H9 (cell line): ENCODE data around the gene TNFRSF11A. TPM values are rescaled to one million over a fixed set of nuclear protein-coding genes. Genes with fewer than 3 reads are reported as not detected.

Experiments used
- DNase-seq: peaks from one replicate; pipeline ENCODE4 v3.0.0-alpha.2; 2017
- H2AFZ ChIP-seq: one replicate; pipeline ENCODE4 v1.6.1; 2013; ENCODE audit warnings: mild to moderate bottlenecking, low read length, control low read depth, moderate library complexity
- H2AK5ac ChIP-seq: 2 replicates; pipeline ENCODE4 v1.6.1; 2013; ENCODE audit warnings: low read length, control low read depth, mixed read lengths; ENCODE audit not compliant: insufficient read length
- H2BK120ac ChIP-seq: one replicate; pipeline ENCODE4 v1.6.1; 2013; ENCODE audit warnings: low read depth, mild to moderate bottlenecking, low read length, control low read depth, inconsistent platforms; ENCODE audit not compliant: poor library complexity, severe bottlenecking
- H2BK12ac ChIP-seq: 2 replicates; pipeline ENCODE4 v1.6.1; 2013; ENCODE audit warnings: low read length, control low read depth, mixed read lengths, low read depth; ENCODE audit not compliant: insufficient read length
- H2BK15ac ChIP-seq: 2 replicates; pipeline ENCODE4 v1.6.1; 2013; ENCODE audit warnings: low read depth, low read length, control low read depth
- H2BK20ac ChIP-seq: one replicate; pipeline ENCODE4 v1.6.1; 2013; ENCODE audit warnings: low read depth, mild to moderate bottlenecking, low read length, control low read depth, inconsistent platforms; ENCODE audit not compliant: poor library complexity, severe bottlenecking
- H2BK5ac ChIP-seq: 2 replicates; pipeline ENCODE4 v1.6.1; 2013; ENCODE audit warnings: low read length, control low read depth, mixed read lengths; ENCODE audit not compliant: insufficient read length
- H3K14ac ChIP-seq: 2 replicates; pipeline ENCODE4 v1.6.1; 2013; ENCODE audit warnings: low read length, control low read depth; ENCODE audit not compliant: insufficient read depth
- H3K18ac ChIP-seq: 2 replicates; pipeline ENCODE4 v1.6.1; 2013; ENCODE audit warnings: low read depth, mild to moderate bottlenecking, mixed read lengths, low read length, control low read depth; ENCODE audit not compliant: insufficient read length
- H3K23ac ChIP-seq: 2 replicates; pipeline ENCODE4 v1.6.1; 2013; ENCODE audit warnings: low read length, control low read depth, mixed read lengths, low read depth; ENCODE audit not compliant: insufficient read length
- H3K23me2 ChIP-seq: 2 replicates; pipeline ENCODE4 v1.6.1; 2013; ENCODE audit warnings: low read depth, mild to moderate bottlenecking, mixed read lengths, low read length, control low read depth; ENCODE audit not compliant: insufficient read length, poor library complexity, severe bottlenecking
- H3K27ac ChIP-seq: 2 replicates; pipeline ENCODE4 v1.5.1; 2013; ENCODE audit warnings: low read length, control low read depth, mixed read lengths, low read depth; ENCODE audit not compliant: insufficient read length
- H3K27me3 ChIP-seq: 2 replicates; pipeline ENCODE4 v1.6.1; 2013; ENCODE audit warnings: low read length, control low read depth, inconsistent platforms; ENCODE audit not compliant: insufficient read depth
- H3K4ac ChIP-seq: 2 replicates; pipeline ENCODE4 v1.6.1; 2013; ENCODE audit warnings: low read depth, mild to moderate bottlenecking, control low read depth, inconsistent platforms, low read length, moderate library complexity
- H3K4me1 ChIP-seq: 2 replicates; pipeline ENCODE4 v1.6.1; 2013; ENCODE audit warnings: low read length, control low read depth, inconsistent platforms; ENCODE audit not compliant: insufficient read depth
- H3K4me2 ChIP-seq: 2 replicates; pipeline ENCODE4 v1.6.1; 2013; ENCODE audit warnings: low read length, control low read depth, mixed read lengths; ENCODE audit not compliant: insufficient read length, insufficient read depth
- H3K56ac ChIP-seq: 2 replicates; pipeline ENCODE4 v1.6.1; 2013; ENCODE audit warnings: low read depth, mild to moderate bottlenecking, mixed read lengths, low read length, control low read depth; ENCODE audit not compliant: insufficient read length
- H3K79me1 ChIP-seq: 2 replicates; pipeline ENCODE4 v1.6.1; 2013; ENCODE audit warnings: low read depth, mild to moderate bottlenecking, moderate library complexity, low read length, control low read depth, inconsistent platforms; ENCODE audit not compliant: insufficient read depth, poor library complexity, severe bottlenecking
- H3K79me2 ChIP-seq: 2 replicates; pipeline ENCODE4 v1.6.1; 2013; ENCODE audit warnings: low read length, control low read depth, inconsistent platforms; ENCODE audit not compliant: insufficient read depth
- H3K9ac ChIP-seq: 2 replicates; pipeline ENCODE4 v1.6.1; 2013; ENCODE audit warnings: low read length, control low read depth, mixed read lengths; ENCODE audit not compliant: insufficient read length; ENCODE audit errors: extremely low read depth
- H3K9me3 ChIP-seq: one replicate; pipeline ENCODE4 v1.6.1; 2013; ENCODE audit warnings: low read depth, low read length, inconsistent platforms; ENCODE audit not compliant: control insufficient read depth
- H3T11ph ChIP-seq: one replicate; pipeline ENCODE4 v1.6.1; 2013; ENCODE audit warnings: mild to moderate bottlenecking, low read length, control low read depth, inconsistent platforms
- H4K20me1 ChIP-seq: one replicate; pipeline ENCODE4 v1.6.1; 2013; ENCODE audit not compliant: control insufficient read depth, insufficient read length, insufficient read depth
- H4K5ac ChIP-seq: 2 replicates; pipeline ENCODE4 v1.6.1; 2013; ENCODE audit warnings: low read depth, mild to moderate bottlenecking, mixed read lengths, low read length, control low read depth; ENCODE audit not compliant: insufficient read length
- H4K8ac ChIP-seq: replicated peaks from 2 replicates; pipeline ENCODE4 v1.6.1; 2013; ENCODE audit warnings: low read length, control low read depth, mixed read lengths, low read depth; ENCODE audit not compliant: insufficient read length
- H4K91ac ChIP-seq: 2 replicates; pipeline ENCODE4 v1.6.1; 2013; ENCODE audit warnings: low read depth, mild to moderate bottlenecking, moderate library complexity, mixed read lengths, low read length, control low read depth; ENCODE audit not compliant: insufficient read length
- H3K27ac Mint-ChIP-seq, 3 experiments: 2 replicates in 2 of 3; 3 replicates in 1 of 3; pipeline ENCODE4 v1.8.0; 2020 to 2021; ENCODE audit warnings: mixed read lengths in 3 of 3, mild to moderate bottlenecking in 1 of 3, moderate library complexity in 1 of 3
- H3K27me3 Mint-ChIP-seq: 2 replicates; pipeline ENCODE4 v1.8.0; 2021; ENCODE audit warnings: low read depth, mild to moderate bottlenecking, moderate library complexity, mixed read lengths
- H3K36me3 Mint-ChIP-seq, 3 experiments: 2 replicates in 2 of 3; 3 replicates in 1 of 3; pipeline ENCODE4 v1.8.0; 2020 to 2021; ENCODE audit warnings: low read depth in 3 of 3, mixed read lengths in 3 of 3; ENCODE audit not compliant: insufficient read depth in 1 of 3
- H3K4me1 Mint-ChIP-seq, 2 experiments: 2 replicates each; pipeline ENCODE4 v1.8.0; 2020; ENCODE audit warnings: mixed read lengths in 2 of 2
- H3K4me3 Mint-ChIP-seq, 2 experiments: 2 replicates in 1 of 2; 3 replicates in 1 of 2; pipeline ENCODE4 v1.8.0; 2020 to 2021; ENCODE audit warnings: mild to moderate bottlenecking in 2 of 2, mixed read lengths in 2 of 2, moderate library complexity in 1 of 2
- H3K9me3 Mint-ChIP-seq, 2 experiments: 2 replicates in 1 of 2; 3 replicates in 1 of 2; pipeline ENCODE4 v1.8.0; 2020; ENCODE audit warnings: mild to moderate bottlenecking in 2 of 2, mixed read lengths in 2 of 2, moderate library complexity in 1 of 2
- CTCF ChIP-seq: fragments of 200-600 bp; sonication (generic); conservative IDR thresholded peaks from 3 replicates; pipeline ENCODE4 v1.8.0; 2021; ENCODE audit warnings: antibody characterized with exemption, mild to moderate bottlenecking
- WGBS: extraction: QIAGEN DNeasy Blood & Tissue Kit; methylation state at CpG from one replicate; pipeline ENCODE4 v1.1.7; 2013; ENCODE audit warnings: missing lambda C conversion rate, low lambda C conversion rate, mixed read lengths; ENCODE audit not compliant: insufficient read length; ENCODE audit errors: extremely low coverage; 5-methylcytosine and 5-hydroxymethylcytosine counted together
- total RNA-seq: library from RNA; stranded (reverse); gene quantifications from 2 replicates; pipeline ENCODE4 v1.2.1, GENCODE V29; 2021

The TNFRSF11A gene
- total RNA-seq, 1 experiment from 2014 or later = 7.8 TPM

GRCh38 chr18:62338446-62339105, 13.5 kb downstream of the TNFRSF11A start:
- Histone ChIP-seq H2BK12ac (no peak overlapping the region), H3K79me1 (no peaks in the 10 kb centered on the region), H3K9ac (no peak overlapping the region), H2BK5ac (no peak overlapping the region), H4K91ac (no peak overlapping the region), H3K14ac (no peak overlapping the region), H3K4ac (no peak overlapping the region), H3K56ac (no peak overlapping the region), H3T11ph (no peak overlapping the region), H3K4me1 (peaks cover 6% of the 10 kb centered on the region), H2AFZ (no peak overlapping the region), H3K23ac (no peak overlapping the region), H2BK20ac (no peak overlapping the region), H3K79me2 (no peaks in the 10 kb centered on the region), H2AK5ac (no peak overlapping the region), H3K27ac (no peak overlapping the region), H3K4me2 (peak overlapping the region; percentile 62), H4K5ac (no peak overlapping the region), H2BK120ac (no peak overlapping the region), H3K23me2 (no peaks in the 10 kb centered on the region), H4K8ac (no peak overlapping the region), H4K20me1 (no peaks in the 10 kb centered on the region), H2BK15ac (no peak overlapping the region), H3K18ac (no peak overlapping the region), H3K27me3 (no peaks in the 10 kb centered on the region), H3K9me3 (no peaks in the 10 kb centered on the region)
- peak overlapping the region; percentile 28 to 70; a peak in 4 of 5 replicates for H3K4me3 Mint-ChIP-seq
- H3K4me1 Mint-ChIP-seq = peaks cover 29 to 45% of the 10 kb centered on the region in 2 experiments
- no peak for TF ChIP-seq CTCF
- DNase-seq = no peak
- peak overlapping the region in 2 of 3 experiments; percentile 10 to 85; a peak in 2 of 7 replicates for H3K27ac Mint-ChIP-seq
- no peaks in the 10 kb centered on the region for H3K36me3 Mint-ChIP-seq
- H3K9me3 Mint-ChIP-seq = no peaks in the 10 kb centered on the region
- H3K27me3 Mint-ChIP-seq = peaks cover 2% of the 10 kb centered on the region
- WGBS = no CpG with 5 or more reads among the region's 10 CpGs
